GM12875 (cell line): ENCODE results near the gene CDH12.
"Not testable (repeated sequence)": the region's sequence is repeated elsewhere in the genome, so short reads cannot be mapped to it uniquely, and the experiment has no call there.

Source experiments
- H3K4me3 ChIP-seq: one replicate; pipeline ENCODE4 v1.5.1; 2011; ENCODE audit warnings: low read depth, low read length, control low read depth
- CTCF ChIP-seq: IDR thresholded peaks from 2 replicates; pipeline ENCODE4 v1.5.1; 2011; ENCODE audit warnings: low read depth, mild to moderate bottlenecking, control low read depth, inconsistent platforms, low read length, moderate library complexity, borderline replicate concordance; ENCODE audit not compliant: insufficient read depth

CDH12 gene

GRCh38 chr5:22169226-22169625 lies 683.9 kb downstream of the CDH12 start:
- H3K4me3 ChIP-seq = not testable (repeated sequence)

GRCh38 chr5:22168704-22169103 lies 684.4 kb downstream of the CDH12 start:
- H3K4me3 ChIP-seq = not testable (repeated sequence)

- not testable (repeated sequence) for H3K4me3 ChIP-seq
Observed at GRCh38 chr5:22165931-22166330, 687.2 kb downstream of the CDH12 start.

- H3K4me3 ChIP-seq = not testable (repeated sequence)
Observed at GRCh38 chr5:22164910-22165748, 688.0 kb downstream of the CDH12 start.

GRCh38 chr5:22156953-22157352 lies 696.2 kb downstream of the CDH12 start:
- H3K4me3 ChIP-seq = not testable (repeated sequence)

GRCh38 chr5:22154779-22155178 lies 698.4 kb downstream of the CDH12 start:
- H3K4me3 ChIP-seq = not testable (repeated sequence)

GRCh38 chr5:22151801-22152200 lies 701.3 kb downstream of the CDH12 start:
- not testable (repeated sequence) for H3K4me3 ChIP-seq

- H3K4me3 ChIP-seq = not testable (repeated sequence)
Observed at GRCh38 chr5:22140418-22140817, 712.7 kb downstream of the CDH12 start.

- H3K4me3 ChIP-seq = not testable (repeated sequence)
Observed at GRCh38 chr5:22139662-22140300, 713.4 kb downstream of the CDH12 start.

- TF ChIP-seq CTCF = no peak
Observed at GRCh38 chr5:22111320-22111719, 741.8 kb downstream of the CDH12 start.

GRCh38 chr5:22109315-22109714 lies 743.8 kb downstream of the CDH12 start:
- H3K4me3 ChIP-seq = no peak overlapping the region
- no peak for TF ChIP-seq CTCF

More at GRCh38 chr5:22111320-22111719, 741.8 kb downstream of the CDH12 start:
- no peak overlapping the region for H3K4me3 ChIP-seq

GRCh38 chr5:22108545-22108944 lies 744.6 kb downstream of the CDH12 start:
- H3K4me3 ChIP-seq = no peak overlapping the region
- no peak for TF ChIP-seq CTCF
